Measurements from ENCODE around the gene ZNF511. TPM values are rescaled to one million over a fixed set of nuclear protein-coding genes. Genes with fewer than 3 reads are reported as not detected.

The ZNF511 gene
- total and polyA plus RNA-seq, 9 of the 15 experiments (the other 6 are each of a cell fraction or from before 2014, with no cell fraction given) = 0.61 to 69.3 (median 40.1) TPM

DNA sequence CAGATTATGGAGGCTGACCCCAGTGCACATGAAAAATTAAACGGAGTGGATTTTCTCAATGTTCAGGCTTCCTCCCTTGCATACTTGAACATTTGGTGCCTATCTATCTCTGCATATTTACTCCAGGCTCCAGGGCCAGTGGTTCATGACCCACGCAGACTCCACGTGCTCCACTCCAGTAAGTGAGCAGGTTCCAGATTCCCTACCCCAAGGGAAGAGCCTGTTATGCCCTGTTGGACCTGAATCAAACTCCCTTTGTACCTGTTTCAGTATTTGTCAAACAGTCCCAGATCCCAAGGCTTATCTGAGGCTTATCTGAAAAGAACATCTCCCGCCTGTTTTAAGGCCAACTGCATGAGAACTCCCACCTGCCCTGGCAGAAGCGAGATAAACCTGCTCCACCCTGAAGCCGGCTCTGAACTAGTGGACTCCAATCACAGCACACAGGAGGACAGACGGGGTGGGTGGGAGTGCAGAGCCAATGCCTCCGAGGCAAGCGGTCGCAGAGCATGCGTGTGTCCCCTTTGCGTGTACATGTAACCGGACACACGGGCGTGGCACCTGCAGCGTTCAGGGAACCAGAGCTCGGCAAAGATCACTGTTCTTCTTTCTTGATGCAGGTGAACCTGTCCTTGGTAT lies 51.4 kb downstream of the ZNF511 start (continued):
- TF ChIP-seq, protein P1, sequence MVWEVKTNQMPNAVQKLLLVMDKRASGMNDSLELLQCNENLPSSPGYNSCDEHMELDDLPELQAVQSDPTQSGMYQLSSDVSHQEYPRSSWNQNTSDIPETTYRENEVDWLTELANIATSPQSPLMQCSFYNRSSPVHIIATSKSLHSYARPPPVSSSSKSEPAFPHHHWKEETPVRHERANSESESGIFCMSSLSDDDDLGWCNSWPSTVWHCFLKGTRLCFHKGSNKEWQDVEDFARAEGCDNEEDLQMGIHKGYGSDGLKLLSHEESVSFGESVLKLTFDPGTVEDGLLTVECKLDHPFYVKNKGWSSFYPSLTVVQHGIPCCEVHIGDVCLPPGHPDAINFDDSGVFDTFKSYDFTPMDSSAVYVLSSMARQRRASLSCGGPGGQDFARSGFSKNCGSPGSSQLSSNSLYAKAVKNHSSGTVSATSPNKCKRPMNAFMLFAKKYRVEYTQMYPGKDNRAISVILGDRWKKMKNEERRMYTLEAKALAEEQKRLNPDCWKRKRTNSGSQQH (CRISPR knock-in tag; IDR thresholded peaks at IDR 0.05) = no peak
- no peak for TF ChIP-seq ERF (CRISPR knock-in tag; IDR thresholded peaks at IDR 0.05)
- no peak for TF ChIP-seq GABPB1 (CRISPR knock-in tag; IDR thresholded peaks at IDR 0.05)
- no peak for TF ChIP-seq OTX1 (CRISPR knock-in tag; IDR thresholded peaks at IDR 0.05)
- no peak for TF ChIP-seq KLF6 (CRISPR knock-in tag; IDR thresholded peaks at IDR 0.05; ENCODE audit: borderline replicate concordance)
- no peak; a peak in 1 of 4 replicates for TF ChIP-seq TRIM24 (IDR thresholded peaks at IDR 0.05)
- TF ChIP-seq ZNF41 (CRISPR knock-in tag; conservative IDR thresholded peaks at IDR 0.05) = no peak
- peak; percentile 47; the same call in 1 of the 2 replicates for TF ChIP-seq EP400 (IDR thresholded peaks at IDR 0.05)
- TF ChIP-seq, protein P2, sequence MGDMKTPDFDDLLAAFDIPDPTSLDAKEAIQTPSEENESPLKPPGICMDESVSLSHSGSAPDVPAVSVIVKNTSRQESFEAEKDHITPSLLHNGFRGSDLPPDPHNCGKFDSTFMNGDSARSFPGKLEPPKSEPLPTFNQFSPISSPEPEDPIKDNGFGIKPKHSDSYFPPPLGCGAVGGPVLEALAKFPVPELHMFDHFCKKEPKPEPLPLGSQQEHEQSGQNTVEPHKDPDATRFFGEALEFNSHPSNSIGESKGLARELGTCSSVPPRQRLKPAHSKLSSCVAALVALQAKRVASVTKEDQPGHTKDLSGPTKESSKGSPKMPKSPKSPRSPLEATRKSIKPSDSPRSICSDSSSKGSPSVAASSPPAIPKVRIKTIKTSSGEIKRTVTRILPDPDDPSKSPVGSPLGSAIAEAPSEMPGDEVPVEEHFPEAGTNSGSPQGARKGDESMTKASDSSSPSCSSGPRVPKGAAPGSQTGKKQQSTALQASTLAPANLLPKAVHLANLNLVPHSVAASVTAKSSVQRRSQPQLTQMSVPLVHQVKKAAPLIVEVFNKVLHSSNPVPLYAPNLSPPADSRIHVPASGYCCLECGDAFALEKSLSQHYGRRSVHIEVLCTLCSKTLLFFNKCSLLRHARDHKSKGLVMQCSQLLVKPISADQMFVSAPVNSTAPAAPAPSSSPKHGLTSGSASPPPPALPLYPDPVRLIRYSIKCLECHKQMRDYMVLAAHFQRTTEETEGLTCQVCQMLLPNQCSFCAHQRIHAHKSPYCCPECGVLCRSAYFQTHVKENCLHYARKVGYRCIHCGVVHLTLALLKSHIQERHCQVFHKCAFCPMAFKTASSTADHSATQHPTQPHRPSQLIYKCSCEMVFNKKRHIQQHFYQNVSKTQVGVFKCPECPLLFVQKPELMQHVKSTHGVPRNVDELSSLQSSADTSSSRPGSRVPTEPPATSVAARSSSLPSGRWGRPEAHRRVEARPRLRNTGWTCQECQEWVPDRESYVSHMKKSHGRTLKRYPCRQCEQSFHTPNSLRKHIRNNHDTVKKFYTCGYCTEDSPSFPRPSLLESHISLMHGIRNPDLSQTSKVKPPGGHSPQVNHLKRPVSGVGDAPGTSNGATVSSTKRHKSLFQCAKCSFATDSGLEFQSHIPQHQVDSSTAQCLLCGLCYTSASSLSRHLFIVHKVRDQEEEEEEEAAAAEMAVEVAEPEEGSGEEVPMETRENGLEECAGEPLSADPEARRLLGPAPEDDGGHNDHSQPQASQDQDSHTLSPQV (IDR thresholded peaks at IDR 0.05) = 0 out of 2 replicates have a peak, but pooled peaks have one; percentile 20
- no peak for TF ChIP-seq ZKSCAN3 (CRISPR knock-in tag; IDR thresholded peaks at IDR 0.05)
- no peak for TF ChIP-seq PHF21A (IDR thresholded peaks at IDR 0.05; ENCODE audit: borderline replicate concordance, low read depth)
- no peak for TF ChIP-seq ZFX (CRISPR knock-in tag; IDR thresholded peaks at IDR 0.05)
- TF ChIP-seq ZNF436 (CRISPR knock-in tag; IDR thresholded peaks at IDR 0.05) = no peak
- TF ChIP-seq EP300 (IDR thresholded peaks at IDR 0.05; ENCODE audit: low read length) = peak; percentile 54
- TF ChIP-seq, protein P3, sequence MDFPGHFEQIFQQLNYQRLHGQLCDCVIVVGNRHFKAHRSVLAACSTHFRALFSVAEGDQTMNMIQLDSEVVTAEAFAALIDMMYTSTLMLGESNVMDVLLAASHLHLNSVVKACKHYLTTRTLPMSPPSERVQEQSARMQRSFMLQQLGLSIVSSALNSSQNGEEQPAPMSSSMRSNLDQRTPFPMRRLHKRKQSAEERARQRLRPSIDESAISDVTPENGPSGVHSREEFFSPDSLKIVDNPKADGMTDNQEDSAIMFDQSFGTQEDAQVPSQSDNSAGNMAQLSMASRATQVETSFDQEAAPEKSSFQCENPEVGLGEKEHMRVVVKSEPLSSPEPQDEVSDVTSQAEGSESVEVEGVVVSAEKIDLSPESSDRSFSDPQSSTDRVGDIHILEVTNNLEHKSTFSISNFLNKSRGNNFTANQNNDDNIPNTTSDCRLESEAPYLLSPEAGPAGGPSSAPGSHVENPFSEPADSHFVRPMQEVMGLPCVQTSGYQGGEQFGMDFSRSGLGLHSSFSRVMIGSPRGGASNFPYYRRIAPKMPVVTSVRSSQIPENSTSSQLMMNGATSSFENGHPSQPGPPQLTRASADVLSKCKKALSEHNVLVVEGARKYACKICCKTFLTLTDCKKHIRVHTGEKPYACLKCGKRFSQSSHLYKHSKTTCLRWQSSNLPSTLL (IDR thresholded peaks at IDR 0.05) = no peak
- no peak for TF ChIP-seq FOXJ2 (tag; IDR thresholded peaks at IDR 0.05)
- TF ChIP-seq CBFA2T3 (IDR thresholded peaks at IDR 0.05) = peak; percentile 86
- TF ChIP-seq MBD2 (IDR thresholded peaks at IDR 0.05; ENCODE audit: borderline replicate concordance, low read depth) = no peak
- TF ChIP-seq NFXL1 (CRISPR knock-in tag; IDR thresholded peaks at IDR 0.05) = no peak
- no peak for TF ChIP-seq HNRNPLL (IDR thresholded peaks at IDR 0.05; ENCODE audit: low read depth, low read length, poor library complexity, severe bottlenecking)
- TF ChIP-seq, protein P4, sequence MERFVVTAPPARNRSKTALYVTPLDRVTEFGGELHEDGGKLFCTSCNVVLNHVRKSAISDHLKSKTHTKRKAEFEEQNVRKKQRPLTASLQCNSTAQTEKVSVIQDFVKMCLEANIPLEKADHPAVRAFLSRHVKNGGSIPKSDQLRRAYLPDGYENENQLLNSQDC (CRISPR knock-in tag; IDR thresholded peaks at IDR 0.05) = no peak

All from K562 (cell line).